Measurements from ENCODE around the gene UROS.
A peak's percentile ranks its signal among the peaks of the same experiment; 100 is the strongest.

Gene UROS

GRCh38 chr10:125859128-125859817 lies 36.2 kb upstream of the UROS start:
- no peak for DNase-seq
- no CpG with 5 or more reads among the region's 4 CpGs for WGBS (ENCODE audit: extremely low coverage, insufficient coverage, low lambda C conversion rate)
- Histone ChIP-seq H4K5ac (ENCODE audit: low read length) (no peak overlapping the region), H3K27ac (ENCODE audit: low read depth, low read length) (no peak overlapping the region), H3K4me3 (ENCODE audit: low read length) (no peak overlapping the region), H3K4ac (ENCODE audit: low read depth, low read length) (no peak overlapping the region), H2AK5ac (ENCODE audit: low read length) (no peak overlapping the region), H3K79me1 (ENCODE audit: low read length) (no peaks in the 10 kb centered on the region), H3K4me2 (ENCODE audit: low read length) (no peak overlapping the region), H3K9ac (ENCODE audit: low read length) (no peak overlapping the region), H2BK5ac (ENCODE audit: low read length) (no peak overlapping the region), H2BK120ac (ENCODE audit: low read depth, low read length) (no peak overlapping the region), H3K23ac (ENCODE audit: low read length) (no peak overlapping the region), H2BK15ac (replicated peaks; ENCODE audit: low read depth) (no peak overlapping the region), H3K27me3 (ENCODE audit: insufficient read depth, low read length, poor library complexity) (no peaks in the 10 kb centered on the region), H4K8ac (ENCODE audit: low read depth, low read length) (no peak overlapping the region), H3K79me2 (ENCODE audit: control insufficient read depth, insufficient read depth, low read length) (no peaks in the 10 kb centered on the region), H3K56ac (ENCODE audit: low read length) (no peak overlapping the region), H3K18ac (ENCODE audit: low read length) (no peak overlapping the region), H3K36me3 (ENCODE audit: control insufficient read depth, insufficient read depth, low read length) (peaks cover 2% of the 10 kb centered on the region), H3K4me1 (ENCODE audit: control insufficient read depth, low read depth, low read length) (no peaks in the 10 kb centered on the region)

GRCh38 chr10:125857185-125857760 lies 34.2 kb upstream of the UROS start:
- Histone ChIP-seq H3K79me1 (ENCODE audit: low read length) (no peaks in the 10 kb centered on the region), H3K9ac (ENCODE audit: low read length) (no peak overlapping the region), H3K4me2 (ENCODE audit: low read length) (no peak overlapping the region), H2BK15ac (replicated peaks; ENCODE audit: low read depth) (no peak overlapping the region), H3K27me3 (ENCODE audit: insufficient read depth, low read length, poor library complexity) (no peaks in the 10 kb centered on the region), H3K79me2 (ENCODE audit: control insufficient read depth, insufficient read depth, low read length) (no peaks in the 10 kb centered on the region), H3K36me3 (ENCODE audit: control insufficient read depth, insufficient read depth, low read length) (peaks cover 5% of the 10 kb centered on the region), H2BK120ac (ENCODE audit: low read depth, low read length) (no peak overlapping the region), H2BK5ac (ENCODE audit: low read length) (no peak overlapping the region), H4K5ac (ENCODE audit: low read length) (no peak overlapping the region), H3K23ac (ENCODE audit: low read length) (no peak overlapping the region), H3K18ac (ENCODE audit: low read length) (no peak overlapping the region), H4K8ac (ENCODE audit: low read depth, low read length) (no peak overlapping the region), H3K27ac (ENCODE audit: low read depth, low read length) (no peak overlapping the region), H3K4me1 (ENCODE audit: control insufficient read depth, low read depth, low read length) (no peaks in the 10 kb centered on the region), H3K4me3 (ENCODE audit: low read length) (no peak overlapping the region), H2AK5ac (ENCODE audit: low read length) (no peak overlapping the region), H3K56ac (ENCODE audit: low read length) (no peak overlapping the region), H3K4ac (ENCODE audit: low read depth, low read length) (no peak overlapping the region)
- no CpG with 5 or more reads among the region's 2 CpGs for WGBS (ENCODE audit: extremely low coverage, insufficient coverage, low lambda C conversion rate)
- DNase-seq, result peak; percentile 22

GRCh38 chr10:125852487-125852886 lies 29.4 kb upstream of the UROS start:
- Histone ChIP-seq H3K23ac (ENCODE audit: low read length) (no peak overlapping the region), H3K36me3 (ENCODE audit: control insufficient read depth, insufficient read depth, low read length) (peaks cover 3% of the 10 kb centered on the region), H3K4me3 (ENCODE audit: low read length) (no peak overlapping the region), H4K8ac (ENCODE audit: low read depth, low read length) (no peak overlapping the region), H3K79me1 (ENCODE audit: low read length) (no peaks in the 10 kb centered on the region), H3K4ac (ENCODE audit: low read depth, low read length) (no peak overlapping the region), H3K4me1 (ENCODE audit: control insufficient read depth, low read depth, low read length) (no peaks in the 10 kb centered on the region), H3K56ac (ENCODE audit: low read length) (no peak overlapping the region), H2BK120ac (ENCODE audit: low read depth, low read length) (no peak overlapping the region), H3K9ac (ENCODE audit: low read length) (no peak overlapping the region), H4K5ac (ENCODE audit: low read length) (no peak overlapping the region), H3K18ac (ENCODE audit: low read length) (no peak overlapping the region), H2BK5ac (ENCODE audit: low read length) (no peak overlapping the region), H3K27ac (ENCODE audit: low read depth, low read length) (no peak overlapping the region), H3K27me3 (ENCODE audit: insufficient read depth, low read length, poor library complexity) (no peaks in the 10 kb centered on the region), H3K4me2 (ENCODE audit: low read length) (no peak overlapping the region), H3K79me2 (ENCODE audit: control insufficient read depth, insufficient read depth, low read length) (no peaks in the 10 kb centered on the region), H2BK15ac (replicated peaks; ENCODE audit: low read depth) (no peak overlapping the region), H2AK5ac (ENCODE audit: low read length) (no peak overlapping the region)
- no peak for DNase-seq
- no CpG with 5 or more reads among the region's 7 CpGs for WGBS (ENCODE audit: extremely low coverage, insufficient coverage, low lambda C conversion rate)

GRCh38 chr10:125850766-125851731 lies 28.0 kb upstream of the UROS start:
- no CpG with 5 or more reads among the region's 2 CpGs for WGBS (ENCODE audit: extremely low coverage, insufficient coverage, low lambda C conversion rate)
- no peak overlapping the region for H3K4me2 ChIP-seq (ENCODE audit: low read length)
- no peak overlapping the region for H3K9ac ChIP-seq (ENCODE audit: low read length)
- H4K5ac ChIP-seq (ENCODE audit: low read length), result no peak overlapping the region
- no peaks in the 10 kb centered on the region for H3K4me1 ChIP-seq (ENCODE audit: control insufficient read depth, low read depth, low read length)
- H2BK15ac ChIP-seq (replicated peaks; ENCODE audit: low read depth), result no peak overlapping the region
- no peak overlapping the region for H2AK5ac ChIP-seq (ENCODE audit: low read length)
- H4K8ac ChIP-seq (ENCODE audit: low read depth, low read length), result no peak overlapping the region
- no peak overlapping the region for H2BK120ac ChIP-seq (ENCODE audit: low read depth, low read length)
- no peaks in the 10 kb centered on the region for H3K79me2 ChIP-seq (ENCODE audit: control insufficient read depth, insufficient read depth, low read length)
- no peak overlapping the region for H2BK5ac ChIP-seq (ENCODE audit: low read length)
- no peak overlapping the region for H3K4ac ChIP-seq (ENCODE audit: low read depth, low read length)
- no peak overlapping the region for H3K27ac ChIP-seq (ENCODE audit: low read depth, low read length)
- H3K36me3 ChIP-seq (ENCODE audit: control insufficient read depth, insufficient read depth, low read length), result peaks cover 3% of the 10 kb centered on the region
- H3K4me3 ChIP-seq (ENCODE audit: low read length), result no peak overlapping the region
- no peak overlapping the region for H3K23ac ChIP-seq (ENCODE audit: low read length)
- DNase-seq, result no peak
- H3K27me3 ChIP-seq (ENCODE audit: insufficient read depth, low read length, poor library complexity), result no peaks in the 10 kb centered on the region
- H3K18ac ChIP-seq (ENCODE audit: low read length), result no peak overlapping the region
- no peaks in the 10 kb centered on the region for H3K79me1 ChIP-seq (ENCODE audit: low read length)
- H3K56ac ChIP-seq (ENCODE audit: low read length), result no peak overlapping the region

GRCh38 chr10:125849448-125849847 lies 26.4 kb upstream of the UROS start:
- Histone ChIP-seq H3K36me3 (ENCODE audit: control insufficient read depth, insufficient read depth, low read length) (peaks cover 3% of the 10 kb centered on the region), H3K56ac (ENCODE audit: low read length) (no peak overlapping the region)
- no CpG with 5 or more reads among the region's 7 CpGs for WGBS (ENCODE audit: extremely low coverage, insufficient coverage, low lambda C conversion rate)

More at GRCh38 chr10:125849448-125849847, 26.4 kb upstream of the UROS start:
- no peak overlapping the region for H2BK15ac ChIP-seq (replicated peaks; ENCODE audit: low read depth)
- H3K23ac ChIP-seq (ENCODE audit: low read length), result no peak overlapping the region
- no peaks in the 10 kb centered on the region for H3K27me3 ChIP-seq (ENCODE audit: insufficient read depth, low read length, poor library complexity)
- H3K4me3 ChIP-seq (ENCODE audit: low read length), result no peak overlapping the region
- H3K9ac ChIP-seq (ENCODE audit: low read length), result no peak overlapping the region
- H4K8ac ChIP-seq (ENCODE audit: low read depth, low read length), result no peak overlapping the region
- no peak overlapping the region for H3K18ac ChIP-seq (ENCODE audit: low read length)
- H3K79me1 ChIP-seq (ENCODE audit: low read length), result no peaks in the 10 kb centered on the region
- no peak overlapping the region for H2AK5ac ChIP-seq (ENCODE audit: low read length)
- H3K27ac ChIP-seq (ENCODE audit: low read depth, low read length), result no peak overlapping the region
- no peak for DNase-seq
- H3K4me1 ChIP-seq (ENCODE audit: control insufficient read depth, low read depth, low read length), result no peaks in the 10 kb centered on the region
- no peaks in the 10 kb centered on the region for H3K79me2 ChIP-seq (ENCODE audit: control insufficient read depth, insufficient read depth, low read length)
- no peak overlapping the region for H3K4me2 ChIP-seq (ENCODE audit: low read length)
- H3K4ac ChIP-seq (ENCODE audit: low read depth, low read length), result no peak overlapping the region
- no peak overlapping the region for H4K5ac ChIP-seq (ENCODE audit: low read length)
- H2BK120ac ChIP-seq (ENCODE audit: low read depth, low read length), result no peak overlapping the region
- no peak overlapping the region for H2BK5ac ChIP-seq (ENCODE audit: low read length)
